Endothelial cell (in vitro differentiated cells): Measurements from ENCODE around the gene SV2B. TPM values are rescaled to one million over a fixed set of nuclear protein-coding genes. Genes with fewer than 3 reads are reported as not detected.

Source experiments
- DNase-seq: peaks from one replicate; pipeline ENCODE4 v3.0.0; 2021; ENCODE audit warnings: low spot score
- H3K27ac Mint-ChIP-seq: one replicate; pipeline ENCODE4 v1.8.0; 2021; ENCODE audit warnings: mixed read lengths, inconsistent platforms; ENCODE audit not compliant: unreplicated experiment
- H3K27me3 Mint-ChIP-seq: one replicate; pipeline ENCODE4 v1.8.0; 2021; ENCODE audit warnings: mild to moderate bottlenecking, moderate library complexity, mixed read lengths, inconsistent platforms; ENCODE audit not compliant: unreplicated experiment
- H3K36me3 Mint-ChIP-seq: one replicate; pipeline ENCODE4 v1.8.0; 2021; ENCODE audit warnings: mild to moderate bottlenecking, low read depth, mixed read lengths, inconsistent platforms; ENCODE audit not compliant: unreplicated experiment
- H3K4me1 Mint-ChIP-seq: one replicate; pipeline ENCODE4 v1.8.0; 2021; ENCODE audit warnings: mild to moderate bottlenecking, mixed read lengths, inconsistent platforms; ENCODE audit not compliant: unreplicated experiment
- H3K4me3 Mint-ChIP-seq: one replicate; pipeline ENCODE4 v1.8.0; 2021; ENCODE audit warnings: mild to moderate bottlenecking, mixed read lengths, inconsistent platforms; ENCODE audit not compliant: unreplicated experiment
- H3K9me3 Mint-ChIP-seq: one replicate; pipeline ENCODE4 v1.8.0; 2021; ENCODE audit warnings: mixed read lengths, inconsistent platforms; ENCODE audit not compliant: unreplicated experiment
- CTCF ChIP-seq: fragments of 200-600 bp; sonication (generic); IDR thresholded peaks from one replicate; pipeline ENCODE4 v1.5.0; 2021; ENCODE audit warnings: antibody characterized with exemption; ENCODE audit not compliant: unreplicated experiment
- total RNA-seq: library from RNA; stranded (reverse); fragmentation: NEBNext Ultra II Directional; extraction: Animal tissue kit (Norgen Biotek cat#: 25700); gene quantifications from one replicate; pipeline ENCODE4 v1.2.1, GENCODE V29; 2021; ENCODE audit not compliant: unreplicated experiment

Gene SV2B
- total RNA-seq, 1 donor from 2014 or later: 0.26 TPM

- Mint-ChIP-seq H3K4me1 (no peaks in the 10 kb centered on the region), H3K36me3 (no peaks in the 10 kb centered on the region)
Measured at GRCh38 chr15:91346259-91346658, 246.2 kb downstream of the SV2B start.

GRCh38 chr15:91348752-91349500 lies 248.9 kb downstream of the SV2B start:
- Mint-ChIP-seq H3K36me3 (no peaks in the 10 kb centered on the region), H3K9me3 (no peaks in the 10 kb centered on the region), H3K4me3 (no peak overlapping the region), H3K27me3 (no peaks in the 10 kb centered on the region), H3K27ac (no peak overlapping the region), H3K4me1 (no peaks in the 10 kb centered on the region)
- no peak for DNase-seq
- no peak for TF ChIP-seq CTCF

More at GRCh38 chr15:91346259-91346658, 246.2 kb downstream of the SV2B start:
- Mint-ChIP-seq H3K9me3 (no peaks in the 10 kb centered on the region), H3K27me3 (no peaks in the 10 kb centered on the region), H3K4me3 (no peak overlapping the region), H3K27ac (no peak overlapping the region)
- TF ChIP-seq CTCF: no peak
- DNase-seq: no peak

Other genes starting within 250 kb of the SV2B start
- 143 TPM for gene FURIN, start 231.7 kb upstream of the SV2B start, total RNA-seq
- 56.3 TPM for gene FES, start 215.8 kb upstream of the SV2B start, total RNA-seq
- 72.2 TPM for gene MAN2A2, start 197.0 kb upstream of the SV2B start, total RNA-seq
- 14.5 TPM for gene HDDC3, start 167.7 kb upstream of the SV2B start, total RNA-seq
- gene UNC45A, start 165.0 kb upstream of the SV2B start, total RNA-seq: 102 TPM
- gene RCCD1, start 145.4 kb upstream of the SV2B start, total RNA-seq: 5.2 TPM
- 19.5 TPM for gene PRC1, start 105.7 kb upstream of the SV2B start, total RNA-seq
- 16.0 TPM for gene VPS33B, start 77.7 kb upstream of the SV2B start, total RNA-seq